Astrocyte (in vitro differentiated cells and primary cell): ENCODE data around the gene BAIAP3. TPM values are rescaled to one million over a fixed set of nuclear protein-coding genes. Genes with fewer than 3 reads are reported as not detected.

Experiments
- DNase-seq: peaks from one replicate; pipeline ENCODE4 v3.0.0-alpha.2; 2010; ENCODE audit warnings: low read depth
- FAIRE-seq: peaks from 2 replicates; lab custom pipeline; 2011; peaks lifted over from hg19 to GRCh38; lab: Jason Lieb, UNC
- H2AFZ ChIP-seq: 2 replicates; pipeline ENCODE4 v1.6.0; 2012; ENCODE audit warnings: low read depth, low read length, inconsistent platforms
- H3K27ac ChIP-seq: 2 replicates; pipeline ENCODE4 v1.5.1; 2011; ENCODE audit warnings: low read depth, low read length, inconsistent platforms
- H3K27me3 ChIP-seq: 2 replicates; pipeline ENCODE4 v1.6.0; 2011; ENCODE audit warnings: low read length, inconsistent platforms; ENCODE audit not compliant: insufficient read depth
- H3K36me3 ChIP-seq: 2 replicates; pipeline ENCODE4 v1.5.1; 2011; ENCODE audit warnings: low read length, inconsistent platforms; ENCODE audit not compliant: insufficient read depth
- H3K4me1 ChIP-seq: 2 replicates; pipeline ENCODE4 v1.5.1; 2011; ENCODE audit warnings: low read length, inconsistent platforms; ENCODE audit not compliant: insufficient read depth
- H3K4me2 ChIP-seq: 2 replicates; pipeline ENCODE4 v1.6.0; 2012; ENCODE audit warnings: low read length, inconsistent platforms
- H3K4me3 ChIP-seq: 2 replicates; pipeline ENCODE4 v1.5.1; 2011; ENCODE audit warnings: low read depth, mild to moderate bottlenecking, low read length, inconsistent platforms; ENCODE audit not compliant: insufficient read depth
- H3K79me2 ChIP-seq: 2 replicates; pipeline ENCODE4 v1.6.0; 2012; ENCODE audit warnings: mild to moderate bottlenecking, low read length, inconsistent platforms; ENCODE audit not compliant: insufficient read depth
- H3K9ac ChIP-seq: 2 replicates; pipeline ENCODE4 v1.6.0; 2012; ENCODE audit warnings: mild to moderate bottlenecking, low read length, inconsistent platforms
- H3K9me3 ChIP-seq: 2 replicates; pipeline ENCODE4 v1.5.1; 2012; ENCODE audit warnings: low read depth, mild to moderate bottlenecking, low read length, inconsistent platforms; ENCODE audit not compliant: insufficient read depth
- H4K20me1 ChIP-seq: 2 replicates; pipeline ENCODE4 v1.6.0; 2012; ENCODE audit warnings: low read length, inconsistent platforms; ENCODE audit not compliant: insufficient read depth
- H3K27ac Mint-ChIP-seq: one replicate; pipeline ENCODE4 v1.8.0; 2021; ENCODE audit warnings: mild to moderate bottlenecking, mixed read lengths; ENCODE audit not compliant: unreplicated experiment
- H3K27me3 Mint-ChIP-seq: one replicate; pipeline ENCODE4 v1.8.0; 2021; ENCODE audit warnings: low read depth, mixed read lengths; ENCODE audit not compliant: unreplicated experiment
- H3K36me3 Mint-ChIP-seq: one replicate; pipeline ENCODE4 v1.8.0; 2021; ENCODE audit warnings: low read depth, mixed read lengths; ENCODE audit not compliant: unreplicated experiment
- H3K4me1 Mint-ChIP-seq: one replicate; pipeline ENCODE4 v1.8.0; 2021; ENCODE audit warnings: low read depth, mixed read lengths; ENCODE audit not compliant: unreplicated experiment
- H3K4me3 Mint-ChIP-seq: one replicate; pipeline ENCODE4 v1.8.0; 2021; ENCODE audit warnings: mild to moderate bottlenecking, moderate library complexity, mixed read lengths; ENCODE audit not compliant: unreplicated experiment
- H3K9me3 Mint-ChIP-seq: one replicate; pipeline ENCODE4 v1.8.0; 2021; ENCODE audit warnings: mild to moderate bottlenecking, mixed read lengths; ENCODE audit not compliant: unreplicated experiment
- CTCF ChIP-seq: IDR thresholded peaks from 2 replicates; pipeline ENCODE4 v1.5.1; 2011; ENCODE audit warnings: low read depth, mild to moderate bottlenecking, inconsistent platforms, low read length, moderate library complexity; ENCODE audit not compliant: insufficient read depth
- EZH2 ChIP-seq: IDR thresholded peaks from 2 replicates; pipeline ENCODE4 v1.6.1; 2012; ENCODE audit warnings: mild to moderate bottlenecking, low read length, inconsistent platforms; ENCODE audit not compliant: insufficient read depth
- total RNA-seq: library from RNA; stranded (reverse); gene quantifications from 2 replicates; pipeline ENCODE4 v1.2.1, GENCODE V29; 2021

The BAIAP3 gene
- total RNA-seq, 1 donor from 2014 or later, result 2.6 TPM

DNA sequence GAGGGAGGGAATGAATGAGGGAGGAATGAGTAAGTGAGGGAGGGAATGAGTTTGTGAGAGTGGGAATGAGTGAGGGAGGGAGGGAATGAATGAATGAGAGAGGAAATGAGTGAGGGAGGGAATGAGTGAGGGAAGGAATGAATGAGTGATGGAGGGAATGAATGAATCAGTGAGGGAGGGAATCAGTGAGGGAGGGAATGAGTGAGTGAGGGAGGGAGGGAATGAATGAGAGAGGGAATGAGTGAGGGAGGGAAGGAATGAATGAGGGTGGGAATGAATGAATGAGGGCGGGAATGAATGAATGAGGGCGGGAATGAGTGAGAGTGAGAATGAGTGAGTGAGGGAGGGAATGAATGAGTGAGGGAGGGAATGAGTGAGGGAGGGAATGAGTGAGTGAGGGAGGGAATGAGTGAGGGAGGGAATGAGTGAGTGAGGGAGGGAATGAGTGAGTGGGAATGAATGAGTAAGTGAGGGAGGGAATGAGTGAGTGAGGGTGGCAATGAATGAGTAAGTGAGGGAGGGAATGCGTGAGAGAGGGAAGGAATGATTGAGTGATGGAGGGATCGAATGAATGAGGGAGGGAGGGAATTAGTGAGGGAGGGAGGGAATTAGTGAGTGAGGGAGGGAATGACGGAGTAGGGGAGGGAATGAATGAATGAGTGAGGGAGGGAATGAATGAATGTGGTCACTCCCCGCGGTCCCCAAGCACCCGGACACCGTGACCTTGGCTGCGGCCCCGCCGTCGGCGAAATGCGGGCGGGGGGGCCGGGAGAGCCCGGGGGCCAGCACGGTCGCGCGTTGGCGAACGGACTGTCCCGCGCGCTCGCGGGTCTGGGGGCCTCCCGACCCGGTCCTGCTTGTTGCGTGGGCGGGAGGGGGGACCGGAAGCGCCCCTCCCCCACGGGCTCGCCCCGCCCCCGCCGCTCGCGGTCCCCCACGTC lies 25.1 kb upstream of the BAIAP3 start:
- Histone ChIP-seq H2AFZ (peak overlapping the region; percentile 50), H3K4me2 (peak overlapping the region; percentile 88), H3K9ac (peak overlapping the region; percentile 99), H3K4me3 (peak overlapping the region; percentile 46), H3K9me3 (no peaks in the 10 kb centered on the region), H3K27me3 (no peaks in the 10 kb centered on the region), H3K79me2 (peaks cover 35% of the 10 kb centered on the region), H4K20me1 (peaks cover 34% of the 10 kb centered on the region), H3K4me1 (peaks cover 24% of the 10 kb centered on the region), H3K27ac (peak overlapping the region; percentile 100), H3K36me3 (no peaks in the 10 kb centered on the region)
- peaks cover 6% of the 10 kb centered on the region for H3K4me1 Mint-ChIP-seq
- peak; percentile 46 for DNase-seq
- no peaks in the 10 kb centered on the region for H3K9me3 Mint-ChIP-seq
- H3K27ac Mint-ChIP-seq, result no peak overlapping the region
- TF ChIP-seq CTCF, result no peak
- TF ChIP-seq EZH2, result no peak
- H3K27me3 Mint-ChIP-seq, result peaks cover 3% of the 10 kb centered on the region
- FAIRE-seq, result peak; percentile 68
- H3K4me3 Mint-ChIP-seq, result peak overlapping the region; percentile 77
- H3K36me3 Mint-ChIP-seq, result no peaks in the 10 kb centered on the region

GRCh38 chr16:1308977-1309885 lies 24.2 kb upstream of the BAIAP3 start, which contains the start of gene UBE2I:
Gene UBE2I, plus strand, starts transcription at chr16:1309636. Its CDS starts 4,395 bp downstream, at chr16:1314031.
- H3K36me3 Mint-ChIP-seq, result no peaks in the 10 kb centered on the region
- no peaks in the 10 kb centered on the region for H3K36me3 ChIP-seq
- no peaks in the 10 kb centered on the region for H3K27me3 ChIP-seq
- H3K9me3 Mint-ChIP-seq, result no peaks in the 10 kb centered on the region
- H3K27ac Mint-ChIP-seq, result peak within 1 kb of the TSS; percentile 99
- DNase-seq, result peak; percentile 98
- H3K4me3 ChIP-seq, result peak within 1 kb of the TSS; percentile 86
- peaks cover 6% of the 10 kb centered on the region for H3K4me1 Mint-ChIP-seq
- H2AFZ ChIP-seq, result peak within 1 kb of the TSS; percentile 98
- no peaks in the 10 kb centered on the region for H3K27me3 Mint-ChIP-seq
- TF ChIP-seq EZH2, result no peak
- no peak for TF ChIP-seq CTCF
- peak; percentile 13 for FAIRE-seq
- H3K4me1 ChIP-seq, result peaks cover 24% of the 10 kb centered on the region
- peak within 1 kb of the TSS; percentile 100 for H3K4me2 ChIP-seq
- peak within 1 kb of the TSS; percentile 92 for H3K4me3 Mint-ChIP-seq
- H4K20me1 ChIP-seq, result peaks cover 43% of the 10 kb centered on the region
- H3K9me3 ChIP-seq, result no peaks in the 10 kb centered on the region
- peak within 1 kb of the TSS; percentile 100 for H3K27ac ChIP-seq
- H3K79me2 ChIP-seq, result peaks cover 45% of the 10 kb centered on the region
- H3K9ac ChIP-seq, result peak within 1 kb of the TSS; percentile 99
